Esophagus muscularis mucosa (tissue), 4 donors: ENCODE data around the gene CCNI2.

Source experiments
- CTCF ChIP-seq, 3 experiments: fragments of 200-600 bp in 2 of 3; fragments of 450-650 bp in 1 of 3; sonication (generic) in 2 of 3; IDR thresholded peaks; one replicate each; pipeline ENCODE4 v1.5.1; 2017 to 2019; ENCODE audit warnings: antibody characterized with exemption in 3 of 3, mild to moderate bottlenecking in 2 of 3, moderate library complexity in 1 of 3
- EP300 ChIP-seq: sonication (generic); formaldehyde crosslinking; IDR thresholded peaks from one replicate; pipeline ENCODE4 v1.6.1; 2017; ENCODE audit warnings: antibody characterized with exemption
- POLR2A ChIP-seq: fragments of 450-650 bp; IDR thresholded peaks from one replicate; pipeline ENCODE4 v1.6.1; 2017; ENCODE audit warnings: antibody characterized with exemption, moderate library complexity, mild to moderate bottlenecking, low read depth
- POLR2AphosphoS5 ChIP-seq, 2 donors: sonication (generic); formaldehyde crosslinking; IDR thresholded peaks; one replicate each; pipeline ENCODE4 v1.6.1; 2017; ENCODE audit warnings: antibody characterized with exemption in 2 of 2

GRCh38 chr5:132765311-132766019 lies 18.2 kb downstream of the CCNI2 start:
- TF ChIP-seq POLR2AphosphoS5 (IDR thresholded peaks at IDR 0.05): no peak
- TF ChIP-seq CTCF (IDR thresholded peaks at IDR 0.05): no peak
- TF ChIP-seq EP300: no peak
- no peak for TF ChIP-seq POLR2A
